ENCODE data around the gene GNAQ.

GRCh38 chr9:77987081-77987656 is 44.4 kb downstream of the GNAQ start:
- TF ChIP-seq CTCF (IDR thresholded peaks at IDR 0.05): no peak
- TF ChIP-seq POLR2A (IDR thresholded peaks at IDR 0.05): no peak

All from body of pancreas (tissue), 4 donors.